SKM-1 treated with dmso at 0.1 percent for 144 hours (cell line): ENCODE results near the gene NBEAL2.

ENCODE experiments used
- DNase-seq: peaks from one replicate; lab custom pipeline; 2025; ENCODE audit not compliant: unreplicated experiment; lab: John Stamatoyannopoulos, UW

NBEAL2 gene

DNA sequence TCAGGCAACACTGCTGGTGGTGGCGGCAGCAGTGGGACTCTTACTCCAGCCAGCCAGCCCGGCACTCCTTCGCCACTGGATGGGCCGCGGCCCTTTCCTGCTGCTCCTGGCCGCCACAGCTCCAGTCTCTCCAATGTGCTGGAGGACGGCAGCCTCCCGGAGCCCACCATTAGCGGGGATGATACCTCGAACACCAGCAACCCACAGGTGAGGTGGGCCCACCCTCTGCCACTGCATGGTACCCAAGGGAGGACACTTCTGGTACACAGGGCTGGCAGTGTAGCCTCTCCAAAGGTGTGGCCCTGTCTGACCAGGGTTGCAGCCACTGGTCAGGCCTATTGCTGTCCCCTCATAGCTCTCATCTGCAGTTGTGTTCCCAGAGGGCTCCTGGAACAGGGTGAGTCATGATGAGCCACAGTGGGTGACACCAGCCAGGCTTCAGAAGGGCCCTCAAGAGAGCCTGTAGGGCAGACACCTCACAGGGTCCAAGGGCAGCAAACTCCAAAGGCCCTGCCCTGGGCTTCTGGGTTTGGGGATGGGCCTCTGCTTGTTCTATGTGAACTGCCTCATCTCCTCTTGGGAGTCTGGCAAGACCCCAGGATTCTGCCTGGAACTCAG, 20.8 kb downstream of the NBEAL2 start:
- no peak for DNase-seq

DNA sequence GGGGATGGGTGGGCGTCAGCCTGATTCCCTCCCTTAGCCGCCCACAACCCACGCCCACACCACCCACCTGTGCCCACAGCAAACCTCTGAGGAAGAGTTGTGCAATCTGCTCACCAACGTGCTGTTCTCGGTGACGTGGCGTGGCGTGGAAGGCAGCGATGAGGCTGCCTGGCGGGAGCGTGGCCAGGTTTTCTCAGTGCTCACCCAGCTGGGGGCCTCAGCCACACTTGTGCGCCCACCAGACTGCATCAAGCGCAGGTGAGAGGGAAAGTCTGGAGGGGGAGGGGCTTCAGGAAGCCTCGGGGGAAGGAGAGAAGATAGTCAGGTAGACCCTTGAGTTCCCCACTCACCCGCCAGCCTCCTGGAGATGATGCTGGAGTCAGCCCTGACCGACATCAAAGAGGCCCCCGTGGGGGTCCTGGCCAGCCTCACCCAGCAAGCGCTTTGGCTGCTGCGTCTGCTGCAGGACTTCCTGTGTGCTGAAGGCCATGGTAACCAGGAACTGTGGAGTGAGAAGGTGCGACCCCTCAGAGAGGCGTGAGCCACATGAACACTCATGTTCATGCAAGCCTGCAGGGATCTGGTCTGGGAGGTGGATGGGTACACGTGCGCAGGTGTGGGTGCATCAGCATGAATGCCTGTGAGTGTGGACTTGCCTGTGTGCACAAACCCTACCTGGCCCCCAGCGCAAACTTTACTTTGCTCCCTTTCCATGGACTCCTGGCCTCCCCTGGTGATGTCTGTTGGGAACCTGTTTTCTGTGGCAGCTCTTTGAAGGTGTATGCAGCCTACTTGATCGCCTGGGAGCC, 21.7 kb downstream of the NBEAL2 start:
- DNase-seq = no peak

DNA sequence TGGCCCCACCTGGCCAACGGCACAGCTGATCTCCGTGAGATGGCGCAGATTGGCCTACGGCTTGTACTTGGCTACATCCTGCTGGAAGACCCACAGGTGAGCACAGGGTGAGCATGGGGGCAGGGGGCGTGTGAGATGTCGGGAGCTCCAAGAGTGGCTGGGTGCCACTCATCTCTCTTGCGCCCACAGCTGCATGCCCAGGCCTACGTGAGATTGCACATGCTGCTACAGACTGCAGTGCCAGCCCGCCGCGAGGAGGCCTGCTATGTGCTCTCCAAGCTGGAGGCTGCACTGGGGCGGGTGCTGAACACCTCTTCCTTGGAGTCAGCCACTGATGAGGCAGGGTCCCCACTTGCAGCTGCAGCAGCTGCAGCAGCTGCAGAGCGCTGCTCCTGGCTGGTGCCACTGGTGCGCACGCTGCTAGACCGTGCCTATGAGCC, 22.3 kb downstream of the NBEAL2 start:
- DNase-seq = no peak

DNA sequence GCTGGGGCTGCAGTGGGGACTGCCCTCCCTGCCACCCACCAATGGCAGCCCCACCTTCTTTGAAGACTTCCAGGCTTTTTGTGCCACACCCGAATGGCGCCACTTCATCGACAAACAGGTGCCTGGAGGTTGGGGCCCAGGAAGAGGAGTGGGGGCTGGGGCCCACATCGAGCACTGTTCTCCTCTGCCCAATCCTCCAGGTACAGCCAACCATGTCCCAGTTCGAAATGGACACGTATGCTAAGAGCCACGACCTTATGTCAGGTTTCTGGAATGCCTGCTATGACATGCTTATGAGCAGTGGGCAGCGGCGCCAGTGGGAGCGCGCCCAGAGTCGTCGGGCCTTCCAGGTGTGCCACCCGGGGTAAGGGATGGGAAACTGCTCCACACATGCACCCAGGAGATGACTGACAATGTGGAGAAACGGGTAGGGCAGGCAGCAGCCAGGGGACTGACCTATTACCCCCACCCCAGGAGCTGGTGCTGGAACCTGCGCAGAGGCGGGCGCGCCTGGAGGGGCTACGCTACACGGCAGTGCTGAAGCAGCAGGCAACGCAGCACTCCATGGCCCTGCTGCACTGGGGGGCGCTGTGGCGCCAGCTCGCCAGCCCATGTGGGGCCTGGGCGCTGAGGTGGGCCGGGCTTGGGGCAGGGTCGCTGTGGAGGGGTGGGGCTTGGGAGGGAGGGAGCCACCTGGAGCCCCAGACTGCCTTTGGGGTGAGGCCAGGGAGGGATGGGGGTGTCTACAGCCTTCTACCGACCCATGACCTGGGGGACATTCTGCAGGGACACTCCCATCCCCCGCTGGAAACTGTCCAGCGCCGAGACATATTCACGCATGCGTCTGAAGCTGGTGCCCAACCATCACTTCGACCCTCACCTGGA, 22.9 kb downstream of the NBEAL2 start:
- DNase-seq = no peak

DNA sequence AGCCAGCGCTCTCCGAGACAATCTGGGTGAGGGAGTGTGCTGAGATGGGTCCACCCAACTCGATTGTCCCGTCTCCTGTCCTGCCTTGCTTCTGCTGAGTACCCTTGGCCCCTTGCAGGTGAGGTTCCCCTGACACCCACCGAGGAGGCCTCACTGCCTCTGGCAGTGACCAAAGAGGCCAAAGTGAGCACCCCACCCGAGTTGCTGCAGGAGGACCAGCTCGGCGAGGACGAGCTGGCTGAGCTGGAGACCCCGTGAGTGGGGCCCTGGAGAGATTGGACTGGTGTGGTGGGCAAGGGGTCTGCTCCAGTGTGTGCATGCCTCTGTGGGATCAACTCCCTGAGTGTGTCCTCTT, 23.6 kb downstream of the NBEAL2 start:
- no peak for DNase-seq

- DNase-seq = no peak
Observed at GRCh38 chr3:47003461-47004368, 24.2 kb downstream of the NBEAL2 start.

DNA sequence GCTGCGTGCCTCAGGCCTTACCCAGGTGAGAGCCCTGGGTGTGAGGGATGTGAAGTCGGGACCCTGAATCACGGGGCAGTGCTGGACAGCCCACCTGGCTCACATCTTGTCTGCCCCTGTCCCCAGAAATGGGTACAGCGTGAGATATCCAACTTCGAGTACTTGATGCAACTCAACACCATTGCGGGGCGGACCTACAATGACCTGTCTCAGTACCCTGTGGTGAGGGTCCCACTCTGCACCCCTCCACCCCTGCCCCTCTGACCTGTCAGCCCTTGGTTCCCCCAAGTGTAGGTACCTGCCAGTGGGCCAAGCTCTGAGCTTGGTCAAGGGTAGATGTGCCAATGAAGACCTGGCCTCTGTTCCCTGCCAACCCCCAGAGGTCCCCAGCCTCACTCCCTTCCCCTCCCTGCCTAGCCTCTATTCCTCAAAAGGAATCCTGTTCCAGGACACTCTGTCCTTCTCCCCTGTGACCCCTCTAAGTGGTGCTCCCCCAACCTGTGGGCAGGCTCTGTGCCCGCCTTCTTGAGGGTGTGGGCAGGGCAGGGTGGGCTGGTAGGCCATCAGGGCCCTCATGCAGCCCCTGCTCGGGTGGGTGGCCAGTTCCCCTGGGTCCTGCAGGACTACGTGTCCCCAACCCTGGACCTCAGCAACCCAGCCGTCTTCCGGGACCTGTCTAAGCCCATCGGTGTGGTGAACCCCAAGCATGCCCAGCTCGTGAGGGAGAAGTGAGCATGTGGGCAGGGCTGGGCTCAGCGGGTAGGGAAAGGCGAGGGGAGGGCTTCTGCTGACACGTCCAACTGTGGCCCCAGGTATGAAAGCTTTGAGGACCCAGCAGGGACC, 25.1 kb downstream of the NBEAL2 start:
- no peak for DNase-seq

DNA sequence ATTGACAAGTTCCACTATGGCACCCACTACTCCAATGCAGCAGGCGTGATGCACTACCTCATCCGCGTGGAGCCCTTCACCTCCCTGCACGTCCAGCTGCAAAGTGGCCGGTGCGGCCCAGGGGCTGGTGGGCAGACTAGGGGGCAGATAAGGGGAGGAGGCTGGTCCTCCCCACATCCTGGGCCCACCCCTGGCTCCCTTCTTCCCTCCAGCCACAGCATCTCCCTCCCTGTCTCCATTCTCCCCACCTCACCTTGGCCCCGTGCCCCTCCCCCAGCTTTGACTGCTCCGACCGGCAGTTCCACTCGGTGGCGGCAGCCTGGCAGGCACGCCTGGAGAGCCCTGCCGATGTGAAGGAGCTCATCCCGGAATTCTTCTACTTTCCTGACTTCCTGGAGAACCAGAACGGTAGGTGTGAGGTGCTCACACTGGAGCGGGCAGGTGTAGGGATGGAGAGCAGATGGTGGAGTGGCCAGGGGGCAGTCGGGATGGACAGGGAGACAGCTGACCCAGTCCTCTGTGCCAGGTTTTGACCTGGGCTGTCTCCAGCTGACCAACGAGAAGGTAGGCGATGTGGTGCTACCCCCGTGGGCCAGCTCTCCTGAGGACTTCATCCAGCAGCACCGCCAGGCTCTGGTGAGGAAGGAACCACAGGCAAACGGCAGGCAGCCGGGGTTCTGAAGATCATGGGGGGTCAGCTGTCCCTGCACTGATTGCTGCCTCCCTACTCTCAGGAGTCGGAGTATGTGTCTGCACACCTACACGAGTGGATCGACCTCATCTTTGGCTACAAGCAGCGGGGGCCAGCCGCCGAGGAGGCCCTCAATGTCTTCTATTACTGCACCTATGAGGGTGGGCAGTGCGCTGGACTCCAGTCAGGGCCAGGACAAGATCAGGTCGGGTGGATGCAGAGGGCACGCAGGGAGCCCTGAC, 26.0 kb downstream of the NBEAL2 start:
- DNase-seq = no peak

- DNase-seq = no peak
Observed at GRCh38 chr3:47006145-47006651, 26.7 kb downstream of the NBEAL2 start.

DNA sequence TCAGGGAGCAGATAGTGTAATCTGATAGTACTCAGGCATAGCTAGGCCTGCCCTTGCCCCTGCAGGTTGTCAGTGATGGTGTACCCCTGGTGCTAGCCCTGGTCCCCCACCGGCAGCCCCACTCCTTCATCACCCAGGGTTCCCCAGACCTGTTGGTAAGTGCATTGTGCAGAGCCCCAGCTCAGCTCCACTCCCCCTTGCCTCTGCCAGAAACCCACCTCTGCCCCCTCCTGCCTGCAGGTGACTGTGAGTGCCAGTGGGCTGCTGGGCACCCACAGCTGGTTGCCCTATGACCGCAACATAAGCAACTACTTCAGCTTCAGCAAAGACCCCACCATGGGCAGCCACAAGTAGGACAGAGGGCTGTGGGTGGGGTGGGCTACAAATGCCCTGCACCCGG, 27.5 kb downstream of the NBEAL2 start:
- no peak for DNase-seq

- no peak for DNase-seq
Observed at GRCh38 chr3:47007482-47008233, 28.2 kb downstream of the NBEAL2 start.

DNA sequence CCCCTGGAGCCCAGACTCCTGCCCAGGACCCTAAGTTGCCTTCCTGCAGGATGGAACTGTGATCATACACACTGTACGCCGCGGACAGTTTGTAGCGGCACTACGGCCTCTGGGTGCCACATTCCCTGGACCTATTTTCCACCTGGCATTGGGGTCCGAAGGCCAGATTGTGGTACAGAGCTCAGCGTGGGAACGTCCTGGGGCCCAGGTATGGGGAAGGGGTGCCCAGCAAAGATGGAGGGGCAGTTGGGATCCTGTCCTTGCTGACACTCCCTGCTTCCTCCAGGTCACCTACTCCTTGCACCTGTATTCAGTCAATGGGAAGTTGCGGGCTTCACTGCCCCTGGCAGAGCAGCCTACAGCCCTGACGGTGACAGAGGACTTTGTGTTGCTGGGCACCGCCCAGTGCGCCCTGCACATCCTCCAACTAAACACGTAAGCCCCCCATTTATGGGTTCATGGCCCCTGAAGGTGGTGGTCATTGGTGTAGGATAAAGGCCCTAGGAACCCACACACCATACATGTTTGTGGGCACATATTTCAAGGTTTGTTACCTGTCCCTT, 28.8 kb downstream of the NBEAL2 start:
- DNase-seq = no peak

- DNase-seq = no peak
Observed at GRCh38 chr3:47008851-47009224, 29.4 kb downstream of the NBEAL2 start.

DNA sequence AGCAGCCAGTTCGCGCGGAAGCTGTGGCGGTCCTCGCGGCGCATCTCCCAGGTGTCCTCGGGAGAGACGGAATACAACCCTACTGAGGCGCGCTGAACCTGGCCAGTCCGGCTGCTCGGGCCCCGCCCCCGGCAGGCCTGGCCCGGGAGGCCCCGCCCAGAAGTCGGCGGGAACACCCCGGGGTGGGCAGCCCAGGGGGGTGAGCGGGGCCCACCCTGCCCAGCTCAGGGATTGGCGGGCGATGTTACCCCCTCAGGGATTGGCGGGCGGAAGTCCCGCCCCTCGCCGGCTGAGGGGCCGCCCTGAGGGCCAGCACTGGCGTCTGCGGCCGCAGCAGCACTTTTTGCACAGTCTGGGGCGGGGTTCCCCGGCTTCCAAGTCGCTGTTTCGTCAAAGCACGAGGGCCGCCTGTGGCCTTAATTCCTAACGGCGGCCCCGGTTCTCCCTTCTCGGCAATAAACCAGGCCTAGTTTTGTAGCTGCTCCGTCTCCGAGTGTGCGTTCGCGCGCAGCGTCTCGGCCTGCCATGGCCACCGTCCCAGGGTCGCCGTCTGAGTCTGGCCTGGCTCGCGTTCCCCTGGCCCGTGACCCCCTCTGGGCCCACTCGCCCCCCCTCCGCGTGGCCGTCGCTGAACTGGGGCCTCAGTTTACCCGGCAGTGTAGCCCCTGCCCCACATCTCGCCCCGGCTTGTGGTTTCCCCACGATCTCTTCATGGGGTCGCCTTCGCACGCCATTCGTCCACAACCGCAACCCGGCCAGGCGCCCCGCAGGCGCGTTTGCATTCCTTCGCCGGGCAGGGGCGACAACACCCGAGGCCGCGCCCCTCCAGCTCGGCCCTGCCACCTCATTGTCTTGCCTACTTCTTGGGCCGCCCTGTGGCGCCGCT, 30.0 kb downstream of the NBEAL2 start:
- DNase-seq = no peak

DNA sequence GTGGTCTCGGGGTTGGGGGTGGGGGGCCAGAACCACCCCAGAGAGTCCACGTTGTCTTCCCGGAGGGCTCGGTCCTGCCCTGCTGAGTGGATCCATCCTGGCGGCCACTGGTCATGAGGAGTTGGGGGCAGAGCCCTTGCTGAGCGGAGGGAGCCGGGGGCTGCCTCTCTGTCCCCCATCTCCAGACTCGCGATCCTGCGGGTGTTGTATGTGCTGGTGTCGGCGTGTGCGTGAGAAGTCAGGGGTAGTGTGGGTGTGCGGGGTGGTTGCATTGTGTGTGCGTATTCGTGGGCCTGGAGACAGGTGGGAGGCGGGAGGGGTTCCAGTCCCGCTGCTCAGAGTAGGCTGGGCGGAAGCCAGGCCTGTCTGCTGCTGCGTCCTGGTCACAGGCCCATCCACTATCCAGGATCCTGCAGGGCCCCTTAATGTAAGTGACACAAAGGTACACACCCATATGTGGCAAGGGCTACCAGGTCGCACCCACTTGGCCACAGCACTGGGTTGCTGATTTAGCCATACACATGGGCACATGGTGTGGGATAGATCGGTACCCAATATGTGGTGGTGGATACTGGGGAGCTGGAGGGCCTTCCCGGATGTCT, 30.7 kb downstream of the NBEAL2 start:
- no peak for DNase-seq

DNA sequence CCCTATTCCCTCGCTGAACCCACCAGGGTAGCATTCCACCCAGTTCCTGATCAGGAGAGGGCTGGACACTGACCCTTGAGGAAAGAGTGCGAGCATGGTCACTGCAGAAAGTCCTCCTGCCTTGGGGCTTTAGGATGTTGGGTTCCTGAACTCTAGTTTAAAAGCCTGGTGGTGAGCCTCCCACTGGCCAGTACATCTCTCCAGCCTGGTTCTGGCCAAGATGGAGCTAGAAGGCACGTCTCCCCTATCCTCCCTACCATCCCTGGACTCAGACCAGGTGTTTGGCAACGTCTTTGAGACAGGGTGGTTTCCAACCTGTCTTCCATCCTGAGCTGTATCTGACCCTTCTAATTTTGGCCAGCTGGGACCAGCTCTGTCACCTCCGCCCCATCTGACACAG, 31.4 kb downstream of the NBEAL2 start:
- no peak for DNase-seq
